Measurements from ENCODE around the gene TSC22D2. TPM values are rescaled to one million over a fixed set of nuclear protein-coding genes. Genes with fewer than 3 reads are reported as not detected.

TSC22D2 gene
- total RNA-seq, 1 donor from 2014 or later = 37.9 TPM

DNA sequence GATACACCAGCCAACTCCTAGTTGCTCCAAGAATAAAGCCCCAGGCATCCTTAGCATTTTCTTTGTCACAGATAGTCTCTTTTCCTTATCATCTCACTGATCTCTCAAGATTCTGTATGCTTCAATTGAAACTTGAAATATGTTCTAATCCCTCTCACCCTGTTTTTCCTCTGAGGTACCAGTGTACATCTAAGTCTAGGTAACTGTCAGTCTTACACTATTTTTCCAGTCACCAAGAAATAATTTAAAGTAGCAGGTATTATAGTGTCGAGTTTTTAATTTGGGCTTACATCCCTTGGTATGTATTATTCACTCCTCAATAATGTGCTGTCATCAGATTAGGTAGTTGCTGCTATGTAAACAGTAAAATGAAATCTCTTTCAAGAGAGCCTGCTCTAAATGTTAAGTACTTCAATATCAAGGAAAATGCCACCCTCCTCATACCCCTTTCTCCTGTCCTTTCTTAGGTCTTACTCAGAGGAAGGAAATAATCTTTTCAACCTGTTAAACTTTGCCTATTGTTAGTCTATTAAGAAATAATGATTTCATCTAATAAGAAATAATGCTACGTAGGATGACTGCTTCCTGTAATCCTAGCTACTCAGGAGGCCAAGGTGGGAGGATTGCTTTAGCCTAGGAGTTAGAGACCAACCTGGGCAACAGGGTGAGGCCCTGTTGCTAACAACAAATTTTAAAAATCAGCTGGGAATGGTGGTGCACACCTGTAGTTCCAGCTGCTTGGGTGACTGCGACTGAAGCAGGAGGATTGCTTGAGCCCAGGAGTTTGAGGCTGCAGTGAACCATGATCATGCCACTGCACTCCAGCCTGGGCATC is 39.8 kb downstream of the TSC22D2 start:
- Mint-ChIP-seq H3K4me3 (no peak overlapping the region), H3K4me1 (peaks cover 17% of the 10 kb centered on the region), H3K27me3 (ENCODE audit: low read depth) (no peaks in the 10 kb centered on the region), H3K9me3 (no peaks in the 10 kb centered on the region), H3K27ac (ENCODE audit: unreplicated experiment) (no peak overlapping the region), H3K36me3 (ENCODE audit: low read depth) (peaks cover 5% of the 10 kb centered on the region)
- DNase-seq (ENCODE audit: low read depth, low spot score) = no peak
- TF ChIP-seq, protein P1, sequence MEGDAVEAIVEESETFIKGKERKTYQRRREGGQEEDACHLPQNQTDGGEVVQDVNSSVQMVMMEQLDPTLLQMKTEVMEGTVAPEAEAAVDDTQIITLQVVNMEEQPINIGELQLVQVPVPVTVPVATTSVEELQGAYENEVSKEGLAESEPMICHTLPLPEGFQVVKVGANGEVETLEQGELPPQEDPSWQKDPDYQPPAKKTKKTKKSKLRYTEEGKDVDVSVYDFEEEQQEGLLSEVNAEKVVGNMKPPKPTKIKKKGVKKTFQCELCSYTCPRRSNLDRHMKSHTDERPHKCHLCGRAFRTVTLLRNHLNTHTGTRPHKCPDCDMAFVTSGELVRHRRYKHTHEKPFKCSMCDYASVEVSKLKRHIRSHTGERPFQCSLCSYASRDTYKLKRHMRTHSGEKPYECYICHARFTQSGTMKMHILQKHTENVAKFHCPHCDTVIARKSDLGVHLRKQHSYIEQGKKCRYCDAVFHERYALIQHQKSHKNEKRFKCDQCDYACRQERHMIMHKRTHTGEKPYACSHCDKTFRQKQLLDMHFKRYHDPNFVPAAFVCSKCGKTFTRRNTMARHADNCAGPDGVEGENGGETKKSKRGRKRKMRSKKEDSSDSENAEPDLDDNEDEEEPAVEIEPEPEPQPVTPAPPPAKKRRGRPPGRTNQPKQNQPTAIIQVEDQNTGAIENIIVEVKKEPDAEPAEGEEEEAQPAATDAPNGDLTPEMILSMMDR (conservative IDR thresholded peaks at IDR 0.05) = no peak

DNA sequence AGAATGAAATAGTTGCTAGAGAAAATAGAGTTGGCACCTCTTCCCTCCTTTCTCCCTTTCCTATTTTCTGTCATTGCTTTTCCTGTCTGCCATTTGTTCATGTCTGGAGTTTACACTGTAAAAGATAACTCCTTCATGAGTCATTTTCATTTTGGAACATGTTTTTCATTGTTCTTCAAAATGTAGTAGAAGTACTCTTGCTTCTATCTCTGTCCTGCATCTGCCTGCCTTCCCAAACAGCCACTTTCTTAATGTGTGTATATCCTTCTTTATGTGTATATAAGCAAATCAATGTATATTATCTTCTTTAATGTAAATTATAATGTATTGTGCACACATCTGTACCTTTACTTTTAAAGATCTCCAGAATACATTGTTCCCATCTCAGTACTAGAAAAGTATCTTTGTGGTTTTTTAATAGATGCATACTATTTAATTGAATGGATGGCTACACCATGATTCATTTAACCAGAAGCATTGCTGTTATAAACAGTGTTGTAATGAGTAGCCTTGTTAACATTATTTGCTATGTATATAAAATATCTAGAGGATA is 41.1 kb downstream of the TSC22D2 start:
- Mint-ChIP-seq H3K4me1 (peaks cover 17% of the 10 kb centered on the region), H3K27me3 (ENCODE audit: low read depth) (no peaks in the 10 kb centered on the region), H3K9me3 (no peaks in the 10 kb centered on the region), H3K27ac (ENCODE audit: unreplicated experiment) (no peak overlapping the region), H3K36me3 (ENCODE audit: low read depth) (peaks cover 3% of the 10 kb centered on the region), H3K4me3 (no peak overlapping the region)
- DNase-seq (ENCODE audit: low read depth, low spot score) = no peak
- TF ChIP-seq, protein P1 (conservative IDR thresholded peaks at IDR 0.05) = no peak

DNA sequence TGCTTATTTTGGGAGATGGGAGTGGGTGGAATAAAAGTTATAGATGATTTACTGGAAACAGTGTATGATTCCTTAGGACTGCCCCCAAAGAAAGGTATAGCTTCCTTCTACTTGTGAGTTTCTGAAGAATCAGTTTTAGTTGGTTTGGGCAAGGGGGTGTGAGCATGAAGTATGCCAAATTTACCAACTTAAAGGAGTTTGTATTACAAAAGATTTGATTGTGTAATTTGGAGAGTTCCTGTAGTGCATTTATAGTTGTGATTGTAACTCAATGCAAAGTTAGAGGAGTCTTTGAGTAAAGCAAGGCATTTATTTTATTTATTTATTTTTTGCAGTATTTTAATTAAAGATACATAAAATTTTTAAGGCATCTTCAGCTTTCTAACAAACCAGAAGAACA is 42.8 kb downstream of the TSC22D2 start:
- DNase-seq (ENCODE audit: low read depth, low spot score) = no peak
- H3K36me3 Mint-ChIP-seq (ENCODE audit: low read depth) = peaks cover 3% of the 10 kb centered on the region
- H3K9me3 Mint-ChIP-seq = no peaks in the 10 kb centered on the region
- no peaks in the 10 kb centered on the region for H3K27me3 Mint-ChIP-seq (ENCODE audit: low read depth)
- H3K4me3 Mint-ChIP-seq = no peak overlapping the region
- peaks cover 17% of the 10 kb centered on the region for H3K4me1 Mint-ChIP-seq
- H3K27ac Mint-ChIP-seq (ENCODE audit: unreplicated experiment) = no peak overlapping the region
- TF ChIP-seq, protein P1 (conservative IDR thresholded peaks at IDR 0.05) = no peak

- H3K4me1 Mint-ChIP-seq = peaks cover 17% of the 10 kb centered on the region
Measured at GRCh38 chr3:150451329-150452048, 43.4 kb downstream of the TSC22D2 start.

GRCh38 chr3:150453353-150453752 is 45.3 kb downstream of the TSC22D2 start:
- H3K27ac Mint-ChIP-seq (ENCODE audit: unreplicated experiment) = no peak overlapping the region
- no peak overlapping the region for H3K4me3 Mint-ChIP-seq
- H3K4me1 Mint-ChIP-seq = peaks cover 8% of the 10 kb centered on the region
- H3K36me3 Mint-ChIP-seq (ENCODE audit: low read depth) = peaks cover 4% of the 10 kb centered on the region
- DNase-seq (ENCODE audit: low read depth, low spot score) = no peak
- TF ChIP-seq, protein P1 (conservative IDR thresholded peaks at IDR 0.05) = no peak
- no peaks in the 10 kb centered on the region for H3K27me3 Mint-ChIP-seq (ENCODE audit: low read depth)
- no peaks in the 10 kb centered on the region for H3K9me3 Mint-ChIP-seq

More at GRCh38 chr3:150451329-150452048, 43.4 kb downstream of the TSC22D2 start:
- Mint-ChIP-seq H3K27me3 (ENCODE audit: low read depth) (no peaks in the 10 kb centered on the region), H3K4me3 (no peak overlapping the region), H3K36me3 (ENCODE audit: low read depth) (peaks cover 3% of the 10 kb centered on the region), H3K9me3 (no peaks in the 10 kb centered on the region), H3K27ac (ENCODE audit: unreplicated experiment) (no peak overlapping the region)
- no peak for DNase-seq (ENCODE audit: low read depth, low spot score)
- TF ChIP-seq, protein P1 (conservative IDR thresholded peaks at IDR 0.05) = no peak
